Measurements from ENCODE around the gene ATOSB.

DNA sequence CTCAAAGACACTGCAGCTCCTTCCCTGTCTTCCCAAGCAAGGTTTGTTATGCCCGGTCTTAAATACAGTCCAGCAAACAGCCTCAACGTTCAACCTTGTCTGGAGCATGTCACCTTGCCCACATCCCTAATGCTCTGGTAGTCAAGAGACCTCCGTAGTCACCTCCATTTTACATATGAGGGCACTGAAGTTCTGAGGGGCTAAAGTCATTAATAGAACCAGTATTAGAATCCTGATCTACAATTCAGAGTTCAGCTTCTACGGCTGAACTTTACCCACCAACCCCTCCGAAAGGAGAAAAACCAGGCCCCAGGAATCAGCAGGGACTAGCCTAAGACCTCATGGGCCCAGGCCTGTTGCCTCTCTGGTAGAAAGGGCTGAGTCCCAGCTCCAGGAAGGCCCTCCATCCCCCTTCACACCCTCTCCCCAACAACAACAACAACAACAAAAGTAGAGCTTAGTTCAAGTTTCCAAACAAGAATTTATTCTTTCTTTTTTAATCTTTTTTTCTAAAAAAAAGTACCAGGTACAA, 11.9 kb downstream of the ATOSB start:
- TF ChIP-seq POLR2A (IDR thresholded peaks at IDR 0.05), result no peak
- TF ChIP-seq, protein P1, sequence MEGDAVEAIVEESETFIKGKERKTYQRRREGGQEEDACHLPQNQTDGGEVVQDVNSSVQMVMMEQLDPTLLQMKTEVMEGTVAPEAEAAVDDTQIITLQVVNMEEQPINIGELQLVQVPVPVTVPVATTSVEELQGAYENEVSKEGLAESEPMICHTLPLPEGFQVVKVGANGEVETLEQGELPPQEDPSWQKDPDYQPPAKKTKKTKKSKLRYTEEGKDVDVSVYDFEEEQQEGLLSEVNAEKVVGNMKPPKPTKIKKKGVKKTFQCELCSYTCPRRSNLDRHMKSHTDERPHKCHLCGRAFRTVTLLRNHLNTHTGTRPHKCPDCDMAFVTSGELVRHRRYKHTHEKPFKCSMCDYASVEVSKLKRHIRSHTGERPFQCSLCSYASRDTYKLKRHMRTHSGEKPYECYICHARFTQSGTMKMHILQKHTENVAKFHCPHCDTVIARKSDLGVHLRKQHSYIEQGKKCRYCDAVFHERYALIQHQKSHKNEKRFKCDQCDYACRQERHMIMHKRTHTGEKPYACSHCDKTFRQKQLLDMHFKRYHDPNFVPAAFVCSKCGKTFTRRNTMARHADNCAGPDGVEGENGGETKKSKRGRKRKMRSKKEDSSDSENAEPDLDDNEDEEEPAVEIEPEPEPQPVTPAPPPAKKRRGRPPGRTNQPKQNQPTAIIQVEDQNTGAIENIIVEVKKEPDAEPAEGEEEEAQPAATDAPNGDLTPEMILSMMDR (IDR thresholded peaks at IDR 0.05), result no peak
- no peak for TF ChIP-seq POLR2AphosphoS5 (IDR thresholded peaks at IDR 0.05)

Data from breast epithelium (tissue), 3 donors.